Activated CD4-positive, CD25-positive, alpha-beta regulatory T cell treated with anti-CD3 and anti-CD28 coated beads, Interleukin-2, amount 50 U/mL, for 16 hours (primary cell): ENCODE data around the gene TSHZ2.
"Not testable (repeated sequence)": the region's sequence is repeated elsewhere in the genome, so short reads cannot be mapped to it uniquely, and the experiment has no call there.

Experiments
- DNase-seq: peaks from one replicate; pipeline ENCODE4 v3.0.0-alpha.2; 2020; ENCODE audit warnings: low read depth, low spot score

TSHZ2 gene

GRCh38 chr20:53307964-53308597, 335.9 kb downstream of the TSHZ2 start:
- no peak for DNase-seq

GRCh38 chr20:53309515-53309914, 337.4 kb downstream of the TSHZ2 start:
- DNase-seq: no peak

- DNase-seq: no peak
These were observed 340.8 kb downstream of the TSHZ2 start for GRCh38 chr20:53312957-53313356.

GRCh38 chr20:53316206-53316937, 344.2 kb downstream of the TSHZ2 start:
- no peak for DNase-seq

- DNase-seq: no peak
These were observed 347.0 kb downstream of the TSHZ2 start for GRCh38 chr20:53319200-53319599.

GRCh38 chr20:53319716-53320115, 347.6 kb downstream of the TSHZ2 start:
- DNase-seq: no peak

GRCh38 chr20:53320701-53321100, 348.5 kb downstream of the TSHZ2 start:
- DNase-seq: no peak

- no peak for DNase-seq
These were observed 349.4 kb downstream of the TSHZ2 start for GRCh38 chr20:53321596-53321995.

- no peak for DNase-seq
These were observed 350.5 kb downstream of the TSHZ2 start for GRCh38 chr20:53322651-53323050.

- not testable (repeated sequence) for DNase-seq
These were observed 351.3 kb downstream of the TSHZ2 start for GRCh38 chr20:53323460-53323859.

GRCh38 chr20:53324816-53325215, 352.7 kb downstream of the TSHZ2 start:
- DNase-seq: no peak

- DNase-seq: no peak
These were observed 356.8 kb downstream of the TSHZ2 start for GRCh38 chr20:53328961-53329360.

GRCh38 chr20:53329781-53330180, 357.6 kb downstream of the TSHZ2 start:
- DNase-seq: no peak

- DNase-seq: no peak
These were observed 358.5 kb downstream of the TSHZ2 start for GRCh38 chr20:53330601-53331140.

GRCh38 chr20:53331151-53331973, 359.2 kb downstream of the TSHZ2 start:
- no peak for DNase-seq

GRCh38 chr20:53332022-53332837, 360.1 kb downstream of the TSHZ2 start:
- no peak for DNase-seq

- DNase-seq: no peak
These were observed 362.7 kb downstream of the TSHZ2 start for GRCh38 chr20:53334861-53335260.

GRCh38 chr20:53335555-53335954, 363.4 kb downstream of the TSHZ2 start:
- no peak for DNase-seq

GRCh38 chr20:53336892-53337291, 364.7 kb downstream of the TSHZ2 start:
- no peak for DNase-seq

- DNase-seq: no peak
These were observed 365.4 kb downstream of the TSHZ2 start for GRCh38 chr20:53337390-53338101.

- no peak for DNase-seq
These were observed 366.6 kb downstream of the TSHZ2 start for GRCh38 chr20:53338716-53339115.
